Stimulated activated CD4-positive, alpha-beta T cell treated with anti-CD3 and anti-CD28 coated beads, Interleukin-12 subunit alpha, Interleukin-12 subunit beta, amount 100 ng/mL, for 24 hours (primary cell): Measurements from ENCODE around the gene KLHL21.

Experiments used
- DNase-seq, 2 experiments: peaks; one replicate each; pipeline ENCODE4 v3.0.0-alpha.2; 2020; ENCODE audit warnings: low read depth in 2 of 2

The KLHL21 gene

DNA sequence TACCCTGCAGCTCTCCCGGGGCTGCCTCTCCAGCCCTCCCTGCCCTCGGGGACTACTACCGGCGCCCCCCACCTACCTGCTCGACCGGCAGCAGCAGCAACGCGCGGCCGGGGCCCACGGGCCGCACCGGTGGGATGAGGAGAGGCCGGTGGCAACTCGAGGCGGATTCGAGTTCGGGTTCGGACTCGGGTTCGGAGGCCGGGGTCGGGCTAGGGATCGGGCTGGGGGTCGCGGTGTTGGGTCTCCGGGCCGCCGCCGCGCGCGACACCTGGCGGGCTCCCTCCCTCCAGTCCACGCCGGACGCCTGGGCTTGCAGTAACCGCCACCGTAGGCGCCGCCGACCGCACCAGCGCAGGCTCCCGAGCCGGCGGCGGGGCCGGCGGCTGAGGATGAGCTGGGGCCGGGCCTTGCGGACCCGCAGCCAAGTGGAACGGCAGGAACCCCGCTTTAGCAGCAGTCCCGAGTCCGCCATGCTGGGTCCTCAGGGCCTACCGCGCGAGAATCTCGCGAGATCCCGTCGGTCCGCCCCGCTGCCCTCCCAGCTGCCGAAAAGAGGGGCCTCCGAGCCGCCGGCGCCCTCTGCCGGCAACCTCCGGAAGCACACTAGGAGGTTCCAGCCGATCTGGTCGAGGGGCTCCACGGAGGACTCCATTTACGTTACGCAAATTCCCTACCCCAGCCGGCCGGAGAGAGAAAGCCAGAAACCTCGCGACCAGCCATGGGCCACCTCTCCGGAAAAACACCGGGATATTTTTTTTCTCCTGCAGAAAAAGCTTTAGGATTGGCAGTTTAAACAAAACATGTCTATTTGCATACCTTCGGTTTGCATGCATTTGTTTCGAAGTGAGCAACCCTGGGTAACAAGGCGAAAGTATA is 48.4 kb downstream of the KLHL21 start, which contains the start of gene NOL9:
Gene NOL9, minus strand, starts transcription at position 483 of the 876 bp plus-strand sequence. Its CDS starts 11 bp downstream, at position 472.
- DNase-seq = peak; percentile 88 to 93

- no peak for DNase-seq
Observed at GRCh38 chr1:6547301-6547700, 55.4 kb downstream of the KLHL21 start.

DNA sequence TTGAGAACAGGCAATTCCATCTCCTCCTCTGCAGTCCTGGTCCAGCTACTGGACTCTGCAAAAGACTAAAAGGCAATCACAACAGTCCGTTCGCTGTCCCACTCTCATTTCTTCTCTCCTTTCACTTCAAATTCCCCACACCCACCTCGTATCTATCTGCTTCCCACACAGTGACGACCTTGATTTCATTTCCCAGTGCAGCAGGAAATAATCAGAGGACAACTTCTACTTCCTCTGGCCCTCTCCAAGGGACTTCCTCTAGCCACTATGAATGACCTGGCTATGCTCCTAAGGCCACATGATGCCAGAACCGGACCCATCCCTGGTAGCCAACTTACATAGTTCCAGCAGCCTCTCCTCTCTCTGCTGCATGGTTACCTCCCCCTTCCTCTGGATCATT is 56.3 kb downstream of the KLHL21 start:
- DNase-seq = no peak

GRCh38 chr1:6545276-6546112 is 57.2 kb downstream of the KLHL21 start:
- DNase-seq = no peak

DNA sequence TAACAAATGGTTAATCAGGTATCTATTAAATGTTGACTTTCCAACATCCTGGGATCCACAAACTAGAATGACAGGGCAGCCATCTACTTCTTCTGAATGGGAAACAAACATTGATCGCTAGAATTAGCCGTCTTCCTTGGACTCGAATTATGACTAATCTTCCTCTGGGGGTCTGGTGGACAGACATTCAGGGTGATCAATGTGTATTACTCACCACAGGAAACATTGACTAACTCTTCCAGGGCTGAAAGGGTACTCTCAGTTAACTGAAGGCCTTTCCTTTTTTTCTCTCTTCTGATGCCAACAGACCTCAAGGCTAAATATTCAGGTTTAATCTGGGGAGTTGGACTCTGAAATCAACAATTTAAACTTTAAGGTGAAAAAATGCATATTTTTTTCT is 57.8 kb downstream of the KLHL21 start:
- no peak for DNase-seq
